ENCODE data around the gene TP53I13.

The TP53I13 gene

GRCh38 chr17:29594519-29595090 lies 26.1 kb downstream of the TP53I13 start:
- peak; percentile 14 for DNase-seq

DNA sequence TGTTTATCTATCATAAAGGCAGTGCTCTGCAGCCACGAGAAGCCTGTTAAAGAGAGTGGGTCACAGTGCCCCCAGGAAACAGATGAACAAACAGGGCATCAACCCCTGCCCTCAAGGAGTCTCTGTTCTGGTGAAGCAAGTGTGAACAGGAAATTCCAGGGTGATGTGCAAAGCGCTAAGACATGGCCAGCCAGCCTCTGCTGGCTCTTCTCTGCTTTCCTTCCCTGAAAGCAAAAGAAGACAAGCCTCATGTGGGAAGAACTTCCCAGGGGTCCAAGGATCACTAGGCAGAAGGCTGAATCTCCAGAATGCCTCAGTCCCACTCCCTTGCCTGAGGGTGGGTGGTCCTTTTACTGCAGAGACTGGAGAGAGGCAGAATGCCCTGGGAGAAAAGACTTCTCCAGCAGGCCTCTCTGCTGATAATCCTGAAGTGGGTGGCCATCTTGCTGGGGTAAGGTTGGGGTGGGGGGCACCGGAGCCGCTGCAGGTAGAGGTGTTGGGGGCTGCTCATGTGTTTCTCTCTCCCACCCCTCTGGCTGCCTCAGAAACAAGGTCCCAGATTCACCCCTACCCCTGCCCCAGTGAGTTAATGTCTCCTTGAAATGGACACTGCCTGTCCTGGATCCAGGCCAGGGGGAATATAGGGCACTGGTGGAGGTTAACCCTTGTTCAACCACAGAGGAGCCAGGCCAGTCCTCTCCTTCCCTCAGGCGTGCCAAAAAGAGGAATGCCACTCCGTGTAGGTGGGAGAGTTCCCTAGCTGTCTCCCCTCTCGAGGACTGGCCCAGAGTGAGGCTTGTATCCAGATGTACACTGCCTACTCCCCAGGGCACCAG lies 26.8 kb downstream of the TP53I13 start:
- no peak for DNase-seq

DNA sequence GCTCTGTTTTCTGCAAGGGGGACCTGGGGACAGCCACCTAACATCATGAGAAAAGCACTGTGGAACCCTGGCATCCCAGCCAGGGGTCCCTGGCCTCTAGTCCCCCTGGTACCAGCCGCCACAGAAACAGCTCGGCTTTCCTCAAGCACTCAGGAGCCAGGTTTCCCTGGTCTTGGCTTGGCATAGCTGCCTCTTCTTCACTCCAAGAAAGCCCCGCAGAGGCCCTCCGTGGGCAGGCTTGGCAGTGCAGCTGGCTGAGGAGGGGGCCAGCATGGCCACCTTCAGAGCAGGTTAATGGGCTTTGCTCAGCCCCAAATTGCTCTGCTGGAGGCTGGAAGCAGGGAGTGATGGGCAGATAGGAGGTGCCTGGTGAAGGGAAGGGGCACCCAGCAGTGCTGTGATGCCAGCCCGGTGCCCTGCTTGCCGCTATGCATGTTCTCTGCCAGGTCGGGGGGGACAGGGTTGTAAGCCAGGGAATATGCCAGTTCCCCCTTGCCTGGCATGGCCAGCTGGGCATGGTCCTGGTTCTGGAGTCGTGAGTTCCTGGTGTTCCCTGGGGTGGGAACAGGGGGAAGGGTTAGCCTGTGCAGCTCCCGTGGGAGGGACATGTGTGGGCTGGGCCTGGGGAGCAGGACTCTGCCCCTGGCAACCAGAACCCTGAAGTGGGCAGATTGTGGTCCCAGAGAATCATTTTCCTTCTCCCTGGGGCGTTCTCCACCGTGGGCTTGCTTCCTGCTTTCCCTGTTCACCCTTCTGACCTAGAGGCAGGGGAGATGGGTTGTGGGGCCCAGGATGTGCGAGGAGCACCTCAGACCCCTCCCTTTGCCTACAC lies 27.7 kb downstream of the TP53I13 start:
- DNase-seq = no peak

- DNase-seq = no peak
Measured at GRCh38 chr17:29596811-29597210, 28.3 kb downstream of the TP53I13 start.

DNA sequence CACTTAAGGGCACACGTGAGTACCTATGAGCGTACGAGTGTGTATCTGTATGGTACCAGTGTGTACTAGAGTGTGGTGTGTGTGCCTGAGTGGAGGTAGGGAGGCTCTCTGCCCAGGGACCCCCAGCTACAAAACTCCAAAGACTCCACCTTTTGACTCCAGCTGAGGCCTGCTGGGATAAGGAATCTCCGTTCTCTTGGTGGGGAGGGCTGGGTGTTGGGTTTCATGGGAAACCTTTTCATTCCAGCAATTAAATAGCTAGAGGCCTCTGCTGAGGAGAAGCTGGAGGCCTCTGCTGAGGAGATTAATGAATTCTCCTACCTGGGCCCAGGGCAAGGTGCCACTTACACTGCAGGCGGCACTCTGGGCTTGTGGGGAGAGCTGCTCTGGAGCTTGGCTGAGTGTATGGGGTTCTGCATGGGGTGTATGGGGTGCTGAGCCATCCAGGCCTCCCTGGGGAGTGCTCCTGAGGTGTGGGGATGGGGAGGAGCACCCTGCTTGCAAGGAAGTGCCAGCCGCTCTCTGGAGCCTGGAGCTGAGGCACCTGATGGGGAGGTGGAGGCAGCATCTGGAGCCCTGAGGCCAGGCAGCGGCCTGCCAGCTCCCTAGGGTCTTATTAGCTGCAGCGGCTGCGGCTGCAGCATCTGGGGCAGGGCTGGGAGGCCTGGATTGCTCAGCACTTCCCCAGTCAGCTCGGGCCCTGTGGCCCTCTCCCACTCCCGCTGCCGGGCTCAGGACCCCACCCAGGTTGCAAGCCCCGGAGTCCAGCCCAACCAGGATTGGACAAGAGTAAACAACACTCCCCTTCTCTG lies 29.1 kb downstream of the TP53I13 start:
- DNase-seq = no peak

- no peak for DNase-seq
Measured at GRCh38 chr17:29603109-29603674, 34.7 kb downstream of the TP53I13 start.

DNA sequence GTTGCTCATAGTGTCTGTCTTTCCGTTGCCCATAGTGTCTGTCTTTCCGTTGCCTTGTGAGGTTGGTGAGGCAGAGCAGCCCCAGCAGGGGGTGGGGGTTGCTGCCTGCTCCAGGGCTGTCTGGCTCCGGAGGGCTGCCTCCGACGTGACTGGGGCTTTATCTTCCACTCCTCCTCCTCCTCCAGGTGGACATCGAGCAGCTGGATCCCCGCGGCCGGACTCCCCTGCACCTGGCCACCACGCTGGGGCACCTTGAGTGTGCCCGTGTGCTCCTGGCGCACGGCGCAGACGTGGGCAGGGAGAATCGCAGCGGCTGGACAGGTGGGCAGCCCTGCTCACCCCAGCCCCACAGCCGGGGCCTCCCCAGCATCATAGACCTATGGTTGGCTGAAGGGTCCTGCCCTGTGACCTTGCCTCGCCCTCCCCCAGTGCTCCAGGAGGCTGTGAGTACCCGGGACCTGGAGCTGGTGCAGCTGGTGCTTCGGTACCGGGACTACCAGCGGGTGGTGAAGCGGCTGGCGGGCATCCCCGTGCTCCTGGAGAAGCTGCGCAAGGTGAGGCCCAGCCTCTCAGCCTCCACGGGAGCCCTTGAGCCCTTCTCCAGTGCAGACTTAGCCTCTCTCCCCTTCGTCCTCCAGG lies 39.2 kb downstream of the TP53I13 start:
- no peak for DNase-seq

- DNase-seq = no peak
Measured at GRCh38 chr17:29608986-29609385, 40.5 kb downstream of the TP53I13 start.

- DNase-seq = no peak
Measured at GRCh38 chr17:29610395-29610794, 41.9 kb downstream of the TP53I13 start.

DNA sequence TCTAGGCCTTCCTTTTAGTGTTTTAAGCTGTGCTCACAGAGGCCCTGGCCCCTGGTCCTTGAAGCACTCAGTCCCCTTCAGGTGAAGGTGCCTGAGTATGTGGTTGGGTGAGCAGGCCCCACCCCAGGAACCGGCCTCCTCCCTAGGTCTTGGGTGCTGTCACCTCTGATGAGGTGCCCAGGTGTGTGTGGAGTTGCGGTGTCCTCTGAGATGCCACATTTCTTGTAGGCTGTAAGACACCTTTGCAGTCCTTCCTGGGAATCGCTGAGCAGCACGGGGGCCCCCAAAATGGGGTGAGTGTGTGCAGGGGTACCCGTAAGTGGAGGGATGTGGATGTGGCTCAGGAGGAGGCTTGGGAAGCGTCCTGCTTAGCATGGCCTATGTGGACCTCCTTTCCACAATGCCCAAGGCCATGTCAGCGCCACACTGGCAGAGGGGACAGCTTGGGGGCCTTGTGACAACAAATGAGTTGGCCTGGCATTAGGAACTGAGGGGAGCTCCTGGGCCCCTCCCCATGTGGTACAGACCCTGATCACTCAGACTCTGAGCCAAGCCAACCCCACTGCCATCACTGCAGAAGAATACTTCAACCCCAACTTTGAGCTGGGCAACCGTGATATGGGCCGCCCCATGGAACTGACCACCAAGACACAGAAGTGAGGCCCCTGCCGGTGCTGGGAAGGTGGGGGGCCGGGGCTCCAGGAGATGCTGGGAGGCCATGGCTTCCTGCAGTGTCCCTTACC lies 43.0 kb downstream of the TP53I13 start:
- no peak for DNase-seq

DNA sequence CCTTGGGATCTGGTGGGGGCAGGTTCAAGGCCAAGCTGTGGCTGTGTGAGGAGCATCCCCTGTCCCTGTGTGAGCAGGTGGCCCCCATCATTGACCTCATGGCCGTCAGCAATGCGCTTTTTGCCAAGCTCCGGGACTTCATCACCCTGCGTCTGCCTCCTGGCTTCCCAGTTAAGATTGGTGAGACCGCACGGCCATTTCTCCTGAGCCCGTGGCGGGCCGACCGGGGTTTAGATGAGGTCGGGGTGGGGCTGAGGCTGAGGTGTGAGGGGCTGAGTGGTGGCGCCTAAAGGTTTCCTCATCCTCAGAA lies 43.5 kb downstream of the TP53I13 start:
- no peak for DNase-seq

GRCh38 chr17:29612404-29613280 lies 44.1 kb downstream of the TP53I13 start:
- no peak for DNase-seq

- peak; percentile 94 for DNase-seq
Measured at GRCh38 chr17:29613352-29613837, 44.9 kb downstream of the TP53I13 start.

- no peak for DNase-seq
Measured at GRCh38 chr17:29613856-29614255, 45.4 kb downstream of the TP53I13 start.

- DNase-seq = no peak
Measured at GRCh38 chr17:29614349-29615047, 46.0 kb downstream of the TP53I13 start.

GRCh38 chr17:29615048-29615385 lies 46.5 kb downstream of the TP53I13 start:
- peak; percentile 61 for DNase-seq

DNA sequence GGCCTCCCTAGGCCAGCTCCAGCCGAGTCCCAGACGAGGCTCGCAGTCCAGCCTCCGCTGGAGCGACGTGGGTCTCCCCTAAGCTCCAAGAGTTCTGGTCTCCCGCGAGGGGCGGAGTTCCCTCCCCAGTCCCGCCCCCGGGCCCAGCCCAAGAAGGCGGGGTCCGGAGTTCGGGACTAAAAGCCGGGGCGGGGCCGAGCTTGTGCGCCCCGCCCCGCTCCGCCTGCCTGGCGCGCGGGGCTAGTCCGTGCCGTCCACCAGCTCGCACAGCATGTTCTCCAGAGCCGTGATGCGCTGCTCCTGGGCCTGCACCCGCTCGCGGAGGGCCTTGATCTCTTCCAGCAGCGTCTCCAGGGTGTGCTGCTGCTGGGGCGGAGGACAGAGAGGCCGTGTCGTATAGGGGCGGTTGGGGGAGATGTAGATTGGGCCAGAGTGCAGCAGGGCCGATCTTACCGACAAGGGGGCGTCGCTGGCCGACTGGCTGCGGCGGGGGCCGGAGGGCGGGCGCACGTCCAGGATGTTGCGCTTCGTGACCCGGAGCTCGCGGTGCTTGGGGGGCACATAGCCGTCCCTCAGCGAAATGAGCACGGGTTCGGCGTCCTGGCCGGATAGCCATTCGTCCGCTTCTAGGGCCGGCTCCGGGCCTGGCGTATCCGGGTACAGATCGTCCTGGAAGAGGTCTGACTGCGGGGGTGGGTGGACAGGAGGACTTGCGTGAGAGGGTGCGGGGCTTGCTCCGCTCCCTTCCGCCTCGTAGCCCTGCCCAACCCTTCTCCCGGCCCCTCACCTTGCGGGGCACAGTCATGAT lies 47.2 kb downstream of the TP53I13 start:
- peak; percentile 84 for DNase-seq

- DNase-seq = no peak
Measured at GRCh38 chr17:29616300-29617048, 48.0 kb downstream of the TP53I13 start.

All from activated CD8-positive, alpha-beta memory T cell treated with anti-CD3 and anti-CD28 coated beads, Interleukin-2, amount 50 U/mL, for 4 hours (primary cell).